HG03342 (cell line): ENCODE data around the gene SLC6A14.

Source experiments
- ATAC-seq: cut with Tn5 transposase; IDR thresholded peaks from one replicate; pipeline ENCODE4 v1.9.1; 2021; ENCODE audit warnings: mild to moderate bottlenecking, moderate library complexity; ENCODE audit not compliant: unreplicated experiment

SLC6A14 gene

GRCh38 chrX:116436358-116436816, at the start of gene SLC6A14:
Gene SLC6A14 (plus strand): TSS chrX:116436606. CDS start chrX:116436710, 104 bp downstream.
- ATAC-seq: no peak

- no peak for ATAC-seq
Measured at GRCh38 chrX:116395752-116396151, 40.7 kb upstream of the SLC6A14 start.

- no peak for ATAC-seq
Measured at GRCh38 chrX:116399681-116400080, 36.7 kb upstream of the SLC6A14 start.

GRCh38 chrX:116409219-116409618, 27.2 kb upstream of the SLC6A14 start:
- ATAC-seq: no peak

- ATAC-seq: no peak
Measured at GRCh38 chrX:116413273-116413672, 23.1 kb upstream of the SLC6A14 start.

GRCh38 chrX:116417214-116417613, 19.2 kb upstream of the SLC6A14 start:
- ATAC-seq: no peak

GRCh38 chrX:116417968-116418367, 18.4 kb upstream of the SLC6A14 start:
- ATAC-seq: no peak

- no peak for ATAC-seq
Measured at GRCh38 chrX:116427978-116428377, 8.4 kb upstream of the SLC6A14 start.

GRCh38 chrX:116435597-116435996, 809 bp upstream of the SLC6A14 start:
- ATAC-seq: no peak

GRCh38 chrX:116449156-116449555, 12.8 kb downstream of the SLC6A14 start:
- no peak for ATAC-seq

GRCh38 chrX:116462822-116463221, 26.4 kb downstream of the SLC6A14 start, which contains the start of gene CT83:
Gene CT83 (minus strand): TSS chrX:116462976. CDS start chrX:116462856, 120 bp downstream.
- ATAC-seq: no peak

- no peak for ATAC-seq
Measured at GRCh38 chrX:116480059-116480458, 43.7 kb downstream of the SLC6A14 start.

GRCh38 chrX:116490104-116490503, 53.7 kb downstream of the SLC6A14 start:
- ATAC-seq: no peak

- ATAC-seq: no peak
Measured at GRCh38 chrX:116493271-116493670, 56.9 kb downstream of the SLC6A14 start.

- no peak for ATAC-seq
Measured at GRCh38 chrX:116499780-116500179, 63.4 kb downstream of the SLC6A14 start.
